HFFc6 (cell line): ENCODE data around the gene SMIM1. TPM values are rescaled to one million over a fixed set of nuclear protein-coding genes. Genes with fewer than 3 reads are reported as not detected.

Source experiments
- DNase-seq: peaks from one replicate; pipeline ENCODE4 v3.0.0-alpha.2; 2018
- H3K27ac Mint-ChIP-seq: 2 replicates; pipeline ENCODE4 v1.8.0; 2020; ENCODE audit warnings: mild to moderate bottlenecking, mixed read lengths
- H3K27me3 Mint-ChIP-seq: 2 replicates; pipeline ENCODE4 v1.8.0; 2021; ENCODE audit warnings: mild to moderate bottlenecking, moderate library complexity, mixed read lengths; ENCODE audit not compliant: insufficient read depth
- H3K36me3 Mint-ChIP-seq: 2 replicates; pipeline ENCODE4 v1.8.0; 2021; ENCODE audit warnings: low read depth, mixed read lengths
- H3K4me1 Mint-ChIP-seq: 2 replicates; pipeline ENCODE4 v1.8.0; 2020; ENCODE audit warnings: low read depth, mixed read lengths
- H3K4me3 Mint-ChIP-seq: 2 replicates; pipeline ENCODE4 v1.8.0; 2020; ENCODE audit warnings: mild to moderate bottlenecking, moderate library complexity, mixed read lengths
- H3K9me3 Mint-ChIP-seq: 2 replicates; pipeline ENCODE4 v1.8.0; 2020; ENCODE audit warnings: mild to moderate bottlenecking, mixed read lengths
- total RNA-seq, 6 experiments: library from RNA; stranded (reverse); fragmentation: NEBNext Ultra II Directional; extraction: Animal tissue kit (Norgen Biotek cat#: 25700); gene quantifications; 2 replicates in 1 of 6; 3 replicates in 5 of 6; pipeline ENCODE4 v1.2.3, GENCODE V29; 2021
- TF ChIP-seq, protein P1 (sequence below): fragments of 200-600 bp; sonication (generic); IDR thresholded peaks from 2 replicates; pipeline ENCODE4 v1.5.0; 2021; ENCODE audit warnings: antibody characterized with exemption, mild to moderate bottlenecking

Gene SMIM1
- total RNA-seq, 6 experiments from 2014 or later = 0.38 to 3.4 (median 1.6) TPM

DNA sequence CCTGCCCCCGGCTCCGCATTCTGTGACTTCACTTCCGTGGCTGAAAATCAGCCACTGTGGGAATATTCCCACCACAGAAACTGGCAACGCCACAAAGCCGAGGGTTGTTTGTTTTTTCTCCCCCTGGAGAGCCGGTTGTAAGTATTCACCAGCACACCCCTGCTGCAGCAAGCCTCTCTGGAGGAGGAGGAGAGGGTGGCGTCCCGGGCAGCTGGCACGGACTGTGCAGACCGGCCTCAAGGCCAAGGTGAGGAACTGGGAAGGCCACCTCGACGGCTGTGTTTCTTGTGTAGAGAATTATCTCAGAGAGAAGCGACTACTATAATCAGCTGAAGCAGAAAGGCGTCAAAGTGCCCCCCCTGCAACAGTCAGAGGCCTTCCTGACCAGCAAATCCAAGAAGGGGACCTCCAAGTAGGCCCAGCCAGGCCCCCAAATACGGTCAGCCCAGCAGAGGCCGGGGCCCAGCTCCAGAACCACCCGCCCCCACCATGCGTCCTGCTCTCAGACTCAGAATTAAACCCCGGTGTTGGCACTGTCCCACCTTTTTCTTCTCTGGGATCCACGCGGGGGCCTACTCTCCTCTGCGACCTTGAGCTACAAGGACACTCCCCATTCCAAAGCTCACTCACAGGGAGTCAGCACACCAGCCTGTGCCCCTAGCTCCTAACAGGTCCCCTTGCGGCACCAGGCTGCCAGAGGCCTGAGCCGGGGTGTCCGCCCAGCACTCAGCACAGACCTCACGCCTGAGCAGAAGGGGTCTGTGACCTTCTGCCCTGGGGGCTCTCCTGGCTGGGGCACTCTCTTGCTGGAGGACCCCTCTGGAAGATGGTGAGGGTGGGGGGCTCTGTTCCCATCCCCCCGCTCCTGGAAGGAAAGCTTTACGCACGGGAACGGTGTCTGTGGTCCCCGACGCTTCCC lies 1.2 kb upstream of the SMIM1 start:
- H3K4me3 Mint-ChIP-seq = no peak overlapping the region
- TF ChIP-seq, protein P1, sequence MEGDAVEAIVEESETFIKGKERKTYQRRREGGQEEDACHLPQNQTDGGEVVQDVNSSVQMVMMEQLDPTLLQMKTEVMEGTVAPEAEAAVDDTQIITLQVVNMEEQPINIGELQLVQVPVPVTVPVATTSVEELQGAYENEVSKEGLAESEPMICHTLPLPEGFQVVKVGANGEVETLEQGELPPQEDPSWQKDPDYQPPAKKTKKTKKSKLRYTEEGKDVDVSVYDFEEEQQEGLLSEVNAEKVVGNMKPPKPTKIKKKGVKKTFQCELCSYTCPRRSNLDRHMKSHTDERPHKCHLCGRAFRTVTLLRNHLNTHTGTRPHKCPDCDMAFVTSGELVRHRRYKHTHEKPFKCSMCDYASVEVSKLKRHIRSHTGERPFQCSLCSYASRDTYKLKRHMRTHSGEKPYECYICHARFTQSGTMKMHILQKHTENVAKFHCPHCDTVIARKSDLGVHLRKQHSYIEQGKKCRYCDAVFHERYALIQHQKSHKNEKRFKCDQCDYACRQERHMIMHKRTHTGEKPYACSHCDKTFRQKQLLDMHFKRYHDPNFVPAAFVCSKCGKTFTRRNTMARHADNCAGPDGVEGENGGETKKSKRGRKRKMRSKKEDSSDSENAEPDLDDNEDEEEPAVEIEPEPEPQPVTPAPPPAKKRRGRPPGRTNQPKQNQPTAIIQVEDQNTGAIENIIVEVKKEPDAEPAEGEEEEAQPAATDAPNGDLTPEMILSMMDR = no peak
- no peak overlapping the region for H3K27ac Mint-ChIP-seq
- H3K4me1 Mint-ChIP-seq = peaks cover 4% of the 10 kb centered on the region; the same call in 1 of the 2 replicates
- no peaks in the 10 kb centered on the region for H3K36me3 Mint-ChIP-seq
- no peaks in the 10 kb centered on the region for H3K9me3 Mint-ChIP-seq
- peaks cover 29% of the 10 kb centered on the region for H3K27me3 Mint-ChIP-seq
- DNase-seq = no peak

- Mint-ChIP-seq H3K27me3 (peaks cover 27% of the 10 kb centered on the region), H3K9me3 (no peaks in the 10 kb centered on the region), H3K4me1 (peaks cover 4% of the 10 kb centered on the region; the same call in 1 of the 2 replicates), H3K36me3 (no peaks in the 10 kb centered on the region), H3K4me3 (no peak overlapping the region), H3K27ac (no peak overlapping the region)
- DNase-seq = peak; percentile 36
- TF ChIP-seq, protein P1 = no peak
Measured at GRCh38 chr1:3772027-3772714, 378 bp upstream of the SMIM1 start.

- no peak overlapping the region for H3K27ac Mint-ChIP-seq
- no peak for DNase-seq
- peaks cover 4% of the 10 kb centered on the region; the same call in 1 of the 2 replicates for H3K4me1 Mint-ChIP-seq
- TF ChIP-seq, protein P1 = no peak
- peaks cover 20% of the 10 kb centered on the region for H3K27me3 Mint-ChIP-seq
- H3K4me3 Mint-ChIP-seq = no peak overlapping the region
- no peaks in the 10 kb centered on the region for H3K9me3 Mint-ChIP-seq
- H3K36me3 Mint-ChIP-seq = no peaks in the 10 kb centered on the region
Measured at GRCh38 chr1:3773572-3774275, 1.2 kb downstream of the SMIM1 start.

DNA sequence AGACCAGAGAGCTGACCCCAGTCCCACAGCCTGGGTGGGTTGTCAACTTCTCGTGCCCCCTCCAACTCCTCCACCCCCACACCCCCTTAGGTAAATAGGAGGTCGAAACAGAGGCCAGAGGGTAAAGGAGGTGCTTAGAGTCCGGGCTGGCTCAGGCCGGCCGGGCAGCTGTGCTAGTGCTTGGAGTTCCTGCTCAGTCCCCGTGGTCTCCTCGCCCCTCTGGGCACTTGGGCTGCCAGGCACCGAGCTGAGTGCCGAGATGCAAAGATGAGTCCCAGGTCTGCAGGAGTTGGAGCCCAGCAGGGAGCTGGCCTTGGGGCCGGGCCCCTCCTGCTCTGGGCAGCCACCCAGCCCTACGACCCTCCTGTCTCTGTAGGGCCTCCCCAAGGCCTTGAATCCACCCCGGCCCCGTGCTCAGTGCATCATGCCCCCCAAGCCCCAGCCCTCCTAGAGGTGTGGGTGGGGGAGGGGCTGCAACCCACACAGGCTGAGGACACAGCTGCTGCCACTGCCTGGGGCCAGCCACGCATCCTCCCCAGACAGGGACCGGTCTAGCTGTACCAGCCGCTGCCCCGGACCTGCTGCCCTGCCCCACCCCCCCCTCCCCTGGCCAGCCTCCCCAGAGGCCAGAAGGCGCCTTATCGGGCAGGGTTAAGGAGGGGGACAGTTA lies 1.9 kb downstream of the SMIM1 start:
- TF ChIP-seq, protein P1 = no peak
- DNase-seq = no peak
- H3K9me3 Mint-ChIP-seq = no peaks in the 10 kb centered on the region
- H3K27me3 Mint-ChIP-seq = peaks cover 17% of the 10 kb centered on the region
- no peak overlapping the region for H3K4me3 Mint-ChIP-seq
- H3K4me1 Mint-ChIP-seq = peaks cover 4% of the 10 kb centered on the region; the same call in 1 of the 2 replicates
- no peaks in the 10 kb centered on the region for H3K36me3 Mint-ChIP-seq
- H3K27ac Mint-ChIP-seq = no peak overlapping the region

- peaks cover 13% of the 10 kb centered on the region for H3K27me3 Mint-ChIP-seq
- no peaks in the 10 kb centered on the region for H3K9me3 Mint-ChIP-seq
- peaks cover 4% of the 10 kb centered on the region; the same call in 1 of the 2 replicates for H3K4me1 Mint-ChIP-seq
- peaks cover 5% of the 10 kb centered on the region for H3K36me3 Mint-ChIP-seq
- TF ChIP-seq, protein P1 = no peak
- H3K27ac Mint-ChIP-seq = no peak overlapping the region
- no peak for DNase-seq
- no peak overlapping the region for H3K4me3 Mint-ChIP-seq
Measured at GRCh38 chr1:3774946-3775489, 2.5 kb downstream of the SMIM1 start.
